HepG2 (cell line): ENCODE measurements around the gene TAF7. TPM values are rescaled to one million over a fixed set of nuclear protein-coding genes. Genes with fewer than 3 reads are reported as not detected.

Experiments
- ATAC-seq: fragments of 200-7000 bp; cut with Tn5 transposase; 3 replicates; pipeline ENCODE4 v1.9.1; 2020; ENCODE audit warnings: mild to moderate bottlenecking, moderate library complexity
- BruUV-seq: library from RNA; stranded (reverse); fragments of 400-500 nt; replicated peaks from 2 replicates; lab custom pipeline; 2021; lab: Mats Ljungman, UMichigan
- CTCF ChIA-PET: fragments of 300-600 bp; formaldehyde crosslinking; extraction: SDS; loops from one replicate; lab custom pipeline; 2021; ENCODE audit warnings: low total read pairs, inconsistent platforms, low intra/inter-chr PET ratio; lab: Yijun Ruan, JAX
- POLR2A ChIA-PET: fragments of 350-600 bp; sonication (Branson Sonifier 250); formaldehyde crosslinking; loops from one replicate; lab custom pipeline; 2020; ENCODE audit warnings: antibody characterized with exemption, inconsistent platforms; lab: Yijun Ruan, JAX
- DNase-seq: peaks from one replicate; pipeline ENCODE4 v3.0.0-alpha.2; 2015; ENCODE audit warnings: low spot score
- FAIRE-seq: peaks from 3 replicates; lab custom pipeline; 2011; peaks lifted over from hg19 to GRCh38; lab: Jason Lieb, UNC
- H2AFZ ChIP-seq: one replicate; pipeline ENCODE4 v1.6.1; 2011; ENCODE audit warnings: low read length, inconsistent platforms
- H3K27ac ChIP-seq: fragments of 300-600 bp; 3 replicates; pipeline ENCODE4 v1.8.0; 2011; ENCODE audit warnings: mixed run types, mild to moderate bottlenecking, mixed read lengths, low read length, inconsistent platforms; ENCODE audit not compliant: insufficient read depth; ENCODE audit errors: extremely low read length
- H3K27me3 ChIP-seq, 2 experiments: fragments of 200-600 bp in 1 of 2; 2 replicates in 1 of 2; 3 replicates in 1 of 2; pipeline versions ENCODE4 v1.6.0 to v1.8.0; 2011; ENCODE audit warnings: low read length in 2 of 2, mild to moderate bottlenecking in 2 of 2, moderate library complexity in 2 of 2, inconsistent platforms in 1 of 2; ENCODE audit not compliant: insufficient read depth in 2 of 2, control insufficient read depth in 1 of 2
- H3K36me3 ChIP-seq, 2 experiments: fragments of 200-600 bp in 1 of 2; replicated peaks in 1 of 2; 2 replicates in 1 of 2; 3 replicates in 1 of 2; pipeline versions ENCODE4 v1.5.1 to v1.8.0; 2011; ENCODE audit warnings: low read length in 2 of 2, inconsistent platforms in 1 of 2; ENCODE audit not compliant: insufficient read depth in 2 of 2, control insufficient read depth in 1 of 2
- H3K4me1 ChIP-seq: 2 replicates; pipeline ENCODE4 v1.5.1; 2012; ENCODE audit warnings: low read length, inconsistent platforms; ENCODE audit not compliant: insufficient read depth
- H3K4me2 ChIP-seq: 2 replicates; pipeline ENCODE4 v1.6.0; 2011; ENCODE audit warnings: low read depth, low read length, inconsistent platforms
- H3K4me3 ChIP-seq, 3 experiments: fragments of 200-600 bp in 1 of 3; sonication (generic), shearing (Covaris generic) in 1 of 3; replicated peaks in 1 of 3; 2 replicates each; pipeline ENCODE4 v1.5.1; 2011 to 2016; ENCODE audit warnings: low read length in 3 of 3, inconsistent platforms in 2 of 3, low read depth in 2 of 3, mild to moderate bottlenecking in 2 of 3, control low read depth in 1 of 3, mixed read lengths in 1 of 3; ENCODE audit not compliant: insufficient read depth in 1 of 3
- H3K79me2 ChIP-seq: one replicate; pipeline ENCODE4 v1.6.1; 2011; ENCODE audit warnings: low read length, inconsistent platforms; ENCODE audit not compliant: insufficient read depth
- H3K9ac ChIP-seq: 2 replicates; pipeline ENCODE4 v1.6.0; 2011; ENCODE audit warnings: mild to moderate bottlenecking, low read depth, low read length, inconsistent platforms; ENCODE audit not compliant: insufficient read depth
- H3K9me3 ChIP-seq: 2 replicates; pipeline ENCODE4 v1.5.1; 2012; ENCODE audit warnings: mild to moderate bottlenecking, low read length
- H4K20me1 ChIP-seq: 2 replicates; pipeline ENCODE4 v1.6.0; 2011; ENCODE audit warnings: inconsistent platforms, mild to moderate bottlenecking, low read length, moderate library complexity; ENCODE audit not compliant: insufficient read depth
- RBAK ChIP-seq: sonication (generic); formaldehyde crosslinking; IDR thresholded peaks from 2 replicates; pipeline ENCODE4 v1.5.1; 2020; ENCODE audit warnings: mild to moderate bottlenecking, missing genetic modification reagents
- ZNF20 ChIP-seq: sonication (generic); formaldehyde crosslinking; IDR thresholded peaks from 2 replicates; pipeline ENCODE4 v1.4.0; 2020; ENCODE audit warnings: mild to moderate bottlenecking, moderate library complexity, missing genetic modification reagents
- ZNF33B ChIP-seq: sonication (generic); formaldehyde crosslinking; IDR thresholded peaks from 2 replicates; pipeline ENCODE4 v1.5.1; 2020; ENCODE audit warnings: mild to moderate bottlenecking, missing genetic modification reagents
- ZNF572 ChIP-seq: sonication (generic); formaldehyde crosslinking; IDR thresholded peaks from 2 replicates; pipeline ENCODE4 v1.5.1; 2020; ENCODE audit warnings: mild to moderate bottlenecking, missing genetic modification reagents
- ZNF737 ChIP-seq: sonication (generic); formaldehyde crosslinking; IDR thresholded peaks from 2 replicates; pipeline ENCODE4 v1.5.0; 2020; ENCODE audit warnings: missing genetic modification reagents, mild to moderate bottlenecking, borderline replicate concordance
- ZNF782 ChIP-seq: sonication (generic); formaldehyde crosslinking; IDR thresholded peaks from 2 replicates; pipeline ENCODE4 v1.4.0; 2020; ENCODE audit warnings: missing genetic modification reagents, mild to moderate bottlenecking, borderline replicate concordance
- in situ Hi-C: cut with HindIII; loops from 2 replicates; pipeline ENCODE4 v1.10.0; 2017; ENCODE audit warnings: low pct_unique_long_range_greater_than_20kb; ENCODE audit not compliant: extremely low pct_ligation_motif_present
- intact Hi-C: fragments of 100-400 bp; cut with micrococcal nuclease; formaldehyde crosslinking; loops from one replicate; pipeline ENCODE4 v1.10.0; 2022; ENCODE audit not compliant: unreplicated experiment
- polyA plus RNA-seq, 8 experiments: library from polyadenylated mRNA; depleted of rRNA in 3 of 8; stranded (reverse) in 7 of 8; unstranded in 1 of 8; fragments of >200 nt; fragmentation: Illumina TruSeq in 4 of 8; extraction: Trizol in 4 of 8; gene quantifications; 2 replicates each; pipeline versions ENCODE4 v1.2.1 to v1.2.3, GENCODE V29; 2011 to 2016; ENCODE audit warnings: low read depth in 4 of 8, missing spikeins in 1 of 8, mixed read lengths in 1 of 8; ENCODE audit not compliant: insufficient read depth in 1 of 8
- total RNA-seq, 5 experiments: library from RNA; depleted of rRNA; stranded (reverse); fragments of >200 nt; fragmentation: Illumina TruSeq; extraction: Trizol; gene quantifications; 2 replicates each; pipeline ENCODE4 v1.2.3, GENCODE V29; 2016; ENCODE audit warnings: low read depth in 1 of 5
- TF ChIP-seq, protein P1 (sequence below): sonication (generic); formaldehyde crosslinking; IDR thresholded peaks from 2 replicates; pipeline ENCODE4 v1.8.1; 2023; ENCODE audit warnings: mild to moderate bottlenecking, moderate library complexity, missing genetic modification reagents
- TF ChIP-seq, protein P2 (sequence below): conservative IDR thresholded peaks from 2 replicates; pipeline ENCODE4 v1.6.1; 2018; ENCODE audit warnings: missing genetic modification reagents
- TF ChIP-seq, protein P3 (sequence below): sonication (generic); formaldehyde crosslinking; IDR thresholded peaks from 2 replicates; pipeline ENCODE4 v1.8.1; 2023; ENCODE audit warnings: missing genetic modification reagents, mild to moderate bottlenecking, borderline replicate concordance
- TF ChIP-seq, protein P4 (sequence below): IDR thresholded peaks from 2 replicates; pipeline ENCODE4 v1.6.1; 2016; ENCODE audit warnings: missing compliant biosample characterization, missing genetic modification reagents, borderline replicate concordance
- TF ChIP-seq, protein P5 (sequence below): sonication (generic); formaldehyde crosslinking; IDR thresholded peaks from 2 replicates; pipeline ENCODE4 v1.8.0; 2023; ENCODE audit warnings: mild to moderate bottlenecking, missing genetic modification reagents

The TAF7 gene
- total and polyA plus RNA-seq, 2 of the 13 experiments (the other 11 are each of a cell fraction or from before 2014, with no cell fraction given): 41.6 to 61.5 TPM

GRCh38 chr5:141362719-141363118, 42.1 kb upstream of the TAF7 start:
- Histone ChIP-seq H3K27ac (no peak overlapping the region), H3K36me3 (no peaks in the 10 kb centered on the region), H4K20me1 (no peaks in the 10 kb centered on the region), H3K4me3 (no peak overlapping the region), H2AFZ (no peak overlapping the region), H3K4me2 (no peak overlapping the region), H3K27me3 (no peaks in the 10 kb centered on the region), H3K79me2 (no peaks in the 10 kb centered on the region), H3K4me1 (no peaks in the 10 kb centered on the region), H3K9me3 (peaks cover 54% of the 10 kb centered on the region), H3K9ac (no peak overlapping the region)
- FAIRE-seq (no peak), DNase-seq (no peak), ATAC-seq (no peak)
- POLR2A ChIA-PET: no interaction called here
- TF ChIP-seq, protein P1, sequence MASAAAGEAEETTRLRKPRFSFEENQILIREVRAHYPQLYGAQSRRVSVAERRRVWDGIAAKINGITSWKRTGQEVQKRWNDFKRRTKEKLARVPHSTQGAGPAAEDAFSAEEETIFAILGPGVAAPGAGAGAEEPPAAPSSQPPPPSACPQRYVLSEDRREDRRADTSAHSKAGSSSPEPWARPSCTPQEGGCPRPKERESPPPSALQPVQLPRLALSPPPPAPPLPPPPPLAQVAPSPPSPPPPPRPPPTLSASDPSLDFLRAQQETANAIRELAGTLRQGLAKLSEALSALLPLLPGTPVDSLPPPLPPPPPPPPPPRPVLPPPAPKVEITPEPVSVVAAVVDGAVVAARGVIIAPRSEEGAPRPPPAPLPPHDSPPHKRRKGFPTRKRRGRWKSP (CRISPR knock-in tag): no peak
- TF ChIP-seq, protein P2, sequence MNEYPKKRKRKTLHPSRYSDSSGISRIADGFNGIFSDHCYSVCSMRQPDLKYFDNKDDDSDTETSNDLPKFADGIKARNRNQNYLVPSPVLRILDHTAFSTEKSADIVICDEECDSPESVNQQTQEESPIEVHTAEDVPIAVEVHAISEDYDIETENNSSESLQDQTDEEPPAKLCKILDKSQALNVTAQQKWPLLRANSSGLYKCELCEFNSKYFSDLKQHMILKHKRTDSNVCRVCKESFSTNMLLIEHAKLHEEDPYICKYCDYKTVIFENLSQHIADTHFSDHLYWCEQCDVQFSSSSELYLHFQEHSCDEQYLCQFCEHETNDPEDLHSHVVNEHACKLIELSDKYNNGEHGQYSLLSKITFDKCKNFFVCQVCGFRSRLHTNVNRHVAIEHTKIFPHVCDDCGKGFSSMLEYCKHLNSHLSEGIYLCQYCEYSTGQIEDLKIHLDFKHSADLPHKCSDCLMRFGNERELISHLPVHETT: no peak
- TF ChIP-seq ZNF20 (no peak), ZNF737 (no peak), RBAK (no peak), ZNF33B (no peak), ZNF782 (CRISPR knock-in tag) (no peak), ZNF572 (no peak)
- TF ChIP-seq, protein P3, sequence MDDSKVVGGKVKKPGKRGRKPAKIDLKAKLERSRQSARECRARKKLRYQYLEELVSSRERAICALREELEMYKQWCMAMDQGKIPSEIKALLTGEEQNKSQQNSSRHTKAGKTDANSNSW (CRISPR knock-in tag): no peak
- TF ChIP-seq, protein P4, sequence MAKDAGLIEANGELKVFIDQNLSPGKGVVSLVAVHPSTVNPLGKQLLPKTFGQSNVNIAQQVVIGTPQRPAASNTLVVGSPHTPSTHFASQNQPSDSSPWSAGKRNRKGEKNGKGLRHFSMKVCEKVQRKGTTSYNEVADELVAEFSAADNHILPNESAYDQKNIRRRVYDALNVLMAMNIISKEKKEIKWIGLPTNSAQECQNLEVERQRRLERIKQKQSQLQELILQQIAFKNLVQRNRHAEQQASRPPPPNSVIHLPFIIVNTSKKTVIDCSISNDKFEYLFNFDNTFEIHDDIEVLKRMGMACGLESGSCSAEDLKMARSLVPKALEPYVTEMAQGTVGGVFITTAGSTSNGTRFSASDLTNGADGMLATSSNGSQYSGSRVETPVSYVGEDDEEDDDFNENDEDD (CRISPR knock-in tag): no peak
- TF ChIP-seq, protein P5, sequence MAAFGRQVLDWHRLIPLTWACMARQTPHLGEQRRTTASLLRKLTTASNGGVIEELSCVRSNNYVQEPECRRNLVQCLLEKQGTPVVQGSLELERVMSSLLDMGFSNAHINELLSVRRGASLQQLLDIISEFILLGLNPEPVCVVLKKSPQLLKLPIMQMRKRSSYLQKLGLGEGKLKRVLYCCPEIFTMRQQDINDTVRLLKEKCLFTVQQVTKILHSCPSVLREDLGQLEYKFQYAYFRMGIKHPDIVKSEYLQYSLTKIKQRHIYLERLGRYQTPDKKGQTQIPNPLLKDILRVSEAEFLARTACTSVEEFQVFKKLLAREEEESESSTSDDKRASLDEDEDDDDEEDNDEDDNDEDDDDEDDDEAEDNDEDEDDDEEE (CRISPR knock-in tag): no peak
- in situ Hi-C loops (no loop called here), intact Hi-C loops (no loop called here)
- CTCF ChIA-PET: no interaction called here
- no TSS peak for BruUV-seq
